H1 (cell line): ENCODE measurements around the gene TSHB. TPM values are rescaled to one million over a fixed set of nuclear protein-coding genes. Genes with fewer than 3 reads are reported as not detected.

Experiments
- CHD7 ChIP-seq: fragments of 300-600 bp; sonication (generic); IDR thresholded peaks from 2 replicates; pipeline ENCODE4 v1.7.1; 2012; ENCODE audit warnings: low read length, moderate library complexity, mild to moderate bottlenecking, inconsistent platforms; ENCODE audit not compliant: insufficient replicate concordance
- POLR2A ChIP-seq, 2 experiments: IDR thresholded peaks; 1 replicate in 1 of 2; 2 replicates in 1 of 2; pipeline ENCODE4 v1.6.1; 2011; ENCODE audit warnings: low read depth in 2 of 2, low read length in 2 of 2, mild to moderate bottlenecking in 2 of 2; ENCODE audit errors: control extremely low read depth in 1 of 2
- RXRA ChIP-seq: IDR thresholded peaks from 2 replicates; pipeline ENCODE4 v1.6.1; 2011; ENCODE audit warnings: low read depth, mild to moderate bottlenecking, low read length, moderate library complexity; ENCODE audit not compliant: insufficient read depth
- SP4 ChIP-seq: IDR thresholded peaks from 2 replicates; pipeline ENCODE4 v1.6.1; 2012; ENCODE audit warnings: low read length, inconsistent platforms
- SRF ChIP-seq: IDR thresholded peaks from 2 replicates; pipeline ENCODE4 v1.6.1; 2011; ENCODE audit warnings: mild to moderate bottlenecking, low read depth, low read length, moderate library complexity
- SUZ12 ChIP-seq: fragments of 200-600 bp; sonication (generic); IDR thresholded peaks from 2 replicates; pipeline ENCODE4 v1.6.1; 2012; ENCODE audit warnings: mild to moderate bottlenecking, inconsistent platforms, low read length, moderate library complexity, mixed read lengths
- polyA plus RNA-seq, 7 experiments: library from polyadenylated mRNA; depleted of rRNA in 3 of 7; stranded (reverse) in 5 of 7; unstranded in 2 of 7; fragments of >200 nt in 5 of 7; fragments of 200-250 nt in 2 of 7; gene quantifications; 1 replicate in 5 of 7; 2 replicates in 1 of 7; 4 replicates in 1 of 7; pipeline versions ENCODE4 v1.2.1 to v1.2.3, GENCODE V29; 2011 to 2013; ENCODE audit warnings: missing spikeins in 2 of 7, mixed read lengths in 2 of 7
- total RNA-seq: library from RNA; stranded (reverse); fragmentation: NEBNext Ultra II Directional; extraction: Animal tissue kit (Norgen Biotek cat#: 25700); gene quantifications from 2 replicates; pipeline ENCODE4 v1.2.1, GENCODE V29; 2021

TSHB gene
- total and polyA plus RNA-seq, 2 of the 8 experiments (the other 6 are each of a cell fraction or from before 2014, with no cell fraction given) = not detected

- TF ChIP-seq SUZ12 (no peak), RXRA (no peak), SP4 (no peak), POLR2A (IDR thresholded peaks at IDR 0.05; ENCODE audit: control extremely low read depth in 1 of 2, low read depth in 2 of 2, low read length in 2 of 2) (no peak), CHD7 (no peak), SRF (no peak)
Measured at GRCh38 chr1:114997510-114998289, 31.9 kb upstream of the TSHB start (continued).
